ENCODE results near the gene OVOL1. TPM values are rescaled to one million over a fixed set of nuclear protein-coding genes. Genes with fewer than 3 reads are reported as not detected.

OVOL1 gene
- total RNA-seq, 1 experiment from 2014 or later: 10.5 TPM

DNA sequence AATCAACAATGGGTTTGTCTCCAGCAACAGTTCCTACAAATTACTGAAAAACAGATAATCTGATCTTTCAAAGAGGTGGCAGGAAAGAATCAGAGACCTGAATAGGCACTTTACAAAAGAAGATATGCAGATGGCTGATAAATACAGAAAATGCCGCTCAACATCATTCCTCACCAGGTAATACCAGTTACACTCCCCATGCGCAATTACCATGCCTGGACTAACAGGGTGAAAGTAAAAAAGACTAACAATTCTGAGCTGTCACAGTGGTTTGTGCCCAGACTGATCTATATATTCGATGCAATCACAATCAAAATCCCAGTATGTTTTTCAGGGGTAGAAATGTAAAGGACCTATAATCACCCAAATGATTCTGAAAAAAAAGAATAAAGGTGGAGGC lies 56.9 kb downstream of the OVOL1 start:
- no TSS peak for BruUV-seq (replicated peaks)
- CTCF ChIA-PET: interaction anchor here (0.6 kb wide), 1 partner anchor 45 kb away, joined by 3 read pairs; no protein-coding TSS in a partner anchor

GRCh38 chr11:65844231-65844872 lies 57.5 kb downstream of the OVOL1 start:
- intact Hi-C loops (cut with micrococcal nuclease; ENCODE audit: unreplicated experiment): no loop called here
- Histone ChIP-seq H3K27me3 (ENCODE audit: insufficient read depth, low read depth) (no peaks in the 10 kb centered on the region), H3K27ac (no peak overlapping the region), H3K79me2 (ENCODE audit: low read depth) (no peaks in the 10 kb centered on the region), H3K4me2 (no peak overlapping the region), H3K36me3 (ENCODE audit: low read depth) (no peaks in the 10 kb centered on the region), H3K9me3 (ENCODE audit: insufficient read depth, low read depth) (no peaks in the 10 kb centered on the region), H3F3A (ENCODE audit: insufficient read depth, low read depth) (peaks cover 21% of the 10 kb centered on the region), H3K4me3 (no peak overlapping the region), H2AFZ (no peak overlapping the region), H3K9me2 (ENCODE audit: insufficient read depth) (no peaks in the 10 kb centered on the region), H3K4me1 (replicated peaks; ENCODE audit: insufficient read depth) (no peaks in the 10 kb centered on the region), H4K20me1 (ENCODE audit: insufficient read depth) (no peaks in the 10 kb centered on the region)
- ChIA-PET POLR2A (ENCODE audit: unreplicated experiment) (interaction anchor here (0.6 to 0.7 kb wide), 2 partner anchors 95 to 209 kb away, joined by 3 to 4 read pairs; no protein-coding TSS in a partner anchor), CTCF (interaction anchor here (0.6 kb wide), 1 partner anchor 45 kb away, joined by 3 read pairs; no protein-coding TSS in a partner anchor)
- DNase-seq: no peak
- no peak for TF ChIP-seq CTCF (conservative IDR thresholded peaks at IDR 0.05)
- TF ChIP-seq EZH2 (IDR thresholded peaks at IDR 0.05; ENCODE audit: low read depth): no peak
- BruUV-seq (replicated peaks): no TSS peak

More for the DNA sequence above, 56.9 kb downstream of the OVOL1 start:
- DNase-seq: no peak
- Histone ChIP-seq H3K27ac (no peak overlapping the region), H3K79me2 (ENCODE audit: low read depth) (no peaks in the 10 kb centered on the region), H3K9me3 (ENCODE audit: insufficient read depth, low read depth) (no peaks in the 10 kb centered on the region), H3K4me1 (replicated peaks; ENCODE audit: insufficient read depth) (no peaks in the 10 kb centered on the region), H3K4me3 (no peak overlapping the region), H4K20me1 (ENCODE audit: insufficient read depth) (no peaks in the 10 kb centered on the region), H3K36me3 (ENCODE audit: low read depth) (no peaks in the 10 kb centered on the region), H2AFZ (no peak overlapping the region), H3F3A (ENCODE audit: insufficient read depth, low read depth) (peaks cover 17% of the 10 kb centered on the region), H3K4me2 (no peak overlapping the region), H3K9me2 (ENCODE audit: insufficient read depth) (no peaks in the 10 kb centered on the region), H3K27me3 (ENCODE audit: insufficient read depth, low read depth) (no peaks in the 10 kb centered on the region)
- TF ChIP-seq EZH2 (IDR thresholded peaks at IDR 0.05; ENCODE audit: low read depth) (no peak), CTCF (conservative IDR thresholded peaks at IDR 0.05) (no peak)
- POLR2A ChIA-PET (ENCODE audit: unreplicated experiment): interaction anchor here (0.6 kb wide), 1 partner anchor 210 kb away, joined by 3 read pairs; no protein-coding TSS in a partner anchor
- intact Hi-C loops (cut with micrococcal nuclease; ENCODE audit: unreplicated experiment): no loop called here

Other genes with a start within 250 kb of the OVOL1 start
- gene LTBP3, start 228.7 kb upstream of the OVOL1 start, total RNA-seq (2021): 455 and 553 TPM in 2 replicates
- 51.4 and 53.5 TPM in 2 replicates for gene ZNRD2, start 216.6 kb upstream of the OVOL1 start, total RNA-seq (2021)
- gene FAM89B, start 214.5 kb upstream of the OVOL1 start, total RNA-seq (2021): 51.7 and 53.3 TPM in 2 replicates
- 123 and 170 TPM in 2 replicates for gene EHBP1L1, start 211.0 kb upstream of the OVOL1 start, total RNA-seq (2021)
- gene KCNK7, start 191.3 kb upstream of the OVOL1 start, total RNA-seq (2021): 2.1 TPM in 1 of 2 replicates, not detected in the other
- gene MAP3K11, start 172.8 kb upstream of the OVOL1 start, total RNA-seq (2021): 87.2 and 90.3 TPM in 2 replicates
- gene PCNX3, start 171.3 kb upstream of the OVOL1 start, total RNA-seq (2021): 76.9 and 85.9 TPM in 2 replicates
- 65.6 and 81.3 TPM in 2 replicates for gene SIPA1, start 149.0 kb upstream of the OVOL1 start, total RNA-seq (2021)
- 59.5 and 86.8 TPM in 2 replicates for gene RELA, start 124.1 kb upstream of the OVOL1 start, total RNA-seq (2021)
- gene KAT5, start 74.8 kb upstream of the OVOL1 start, total RNA-seq (2021): 49.6 and 57.1 TPM in 2 replicates
- gene RNASEH2C, start 66.3 kb upstream of the OVOL1 start, total RNA-seq (2021): 31.8 and 42.4 TPM in 2 replicates
- 20.8 and 28.0 TPM in 2 replicates for gene AP5B1, start 6.1 kb upstream of the OVOL1 start, total RNA-seq (2021)
- gene SNX32, start 46.9 kb downstream of the OVOL1 start, total RNA-seq (2021): not detected in 2 replicates
- gene CFL1, start 71.1 kb downstream of the OVOL1 start, total RNA-seq (2021): 1,598 and 1,798 TPM in 2 replicates
- 62.7 and 64.2 TPM in 2 replicates for gene MUS81, start 73.4 kb downstream of the OVOL1 start, total RNA-seq (2021)
- gene EFEMP2, start 85.7 kb downstream of the OVOL1 start, total RNA-seq (2021): 18.1 and 32.3 TPM in 2 replicates
- not detected in 2 replicates for gene CTSW, start 92.8 kb downstream of the OVOL1 start, total RNA-seq (2021)
- gene FIBP, start 101.4 kb downstream of the OVOL1 start, total RNA-seq (2021): 105 and 141 TPM in 2 replicates
- gene CCDC85B, start 103.6 kb downstream of the OVOL1 start, total RNA-seq (2021): 45.0 and 95.0 TPM in 2 replicates
- 58.8 and 69.9 TPM in 2 replicates for gene FOSL1, start 113.3 kb downstream of the OVOL1 start, total RNA-seq (2021)
- gene C11orf68, start 132.0 kb downstream of the OVOL1 start, total RNA-seq (2021): 36.5 and 43.9 TPM in 2 replicates
- 196 and 220 TPM in 2 replicates for gene DRAP1, start 132.4 kb downstream of the OVOL1 start, total RNA-seq (2021)
- gene TSGA10IP, start 158.4 kb downstream of the OVOL1 start, total RNA-seq (2021): not detected in 2 replicates
- gene SART1, start 174.7 kb downstream of the OVOL1 start, total RNA-seq (2021): 74.6 and 78.8 TPM in 2 replicates
- 42.9 and 55.2 TPM in 2 replicates for gene EIF1AD, start 215.1 kb downstream of the OVOL1 start, total RNA-seq (2021)
- gene BANF1, start 215.4 kb downstream of the OVOL1 start, total RNA-seq (2021): 386 and 513 TPM in 2 replicates
- 52.0 and 58.5 TPM in 2 replicates for gene CST6, start 224.9 kb downstream of the OVOL1 start, total RNA-seq (2021)
- gene CATSPER1, start 239.4 kb downstream of the OVOL1 start, total RNA-seq (2021): 2.3 and 4.2 TPM in 2 replicates